Measurements from ENCODE around the gene RNF44.
"Not testable (repeated sequence)": the region's sequence is repeated elsewhere in the genome, so short reads cannot be mapped to it uniquely, and the experiment has no call there.

RNF44 gene

GRCh38 chr5:176515396-176515795, 21.8 kb downstream of the RNF44 start:
- no peak for DNase-seq

GRCh38 chr5:176514244-176514950, 22.8 kb downstream of the RNF44 start:
- no peak for DNase-seq

GRCh38 chr5:176513788-176514187, 23.4 kb downstream of the RNF44 start:
- no peak for DNase-seq

- no peak for DNase-seq
Observed at GRCh38 chr5:176508603-176509002, 28.6 kb downstream of the RNF44 start.

- no peak for DNase-seq
Observed at GRCh38 chr5:176507911-176508310, 29.3 kb downstream of the RNF44 start.

GRCh38 chr5:176503496-176503895, 33.7 kb downstream of the RNF44 start:
- no peak for DNase-seq

GRCh38 chr5:176501333-176501732, 35.9 kb downstream of the RNF44 start:
- no peak for DNase-seq

- DNase-seq: no peak
Observed at GRCh38 chr5:176500511-176500910, 36.7 kb downstream of the RNF44 start.

GRCh38 chr5:176499273-176499672, 37.9 kb downstream of the RNF44 start:
- no peak for DNase-seq

GRCh38 chr5:176497852-176498251, 39.4 kb downstream of the RNF44 start:
- DNase-seq: no peak

- DNase-seq: no peak
Observed at GRCh38 chr5:176492431-176492830, 44.8 kb downstream of the RNF44 start.

GRCh38 chr5:176491901-176492300, 45.3 kb downstream of the RNF44 start:
- DNase-seq: no peak

GRCh38 chr5:176491101-176491502, 46.1 kb downstream of the RNF44 start:
- no peak for DNase-seq

GRCh38 chr5:176490301-176490700, 46.9 kb downstream of the RNF44 start:
- DNase-seq: no peak

GRCh38 chr5:176489077-176489476, 48.1 kb downstream of the RNF44 start:
- no peak for DNase-seq

- DNase-seq: not testable (repeated sequence)
Observed at GRCh38 chr5:176487160-176487559, 50.0 kb downstream of the RNF44 start.

- no peak for DNase-seq
Observed at GRCh38 chr5:176486189-176486757, 50.9 kb downstream of the RNF44 start.

GRCh38 chr5:176485176-176485575, 52.0 kb downstream of the RNF44 start:
- no peak for DNase-seq

GRCh38 chr5:176481711-176482110, 55.5 kb downstream of the RNF44 start:
- peak in 1 of 2 experiments; percentile 4 for DNase-seq
